HG02943 (cell line): ENCODE measurements around the gene PAQR5.
"Not testable (repeated sequence)": the region's sequence is repeated elsewhere in the genome, so short reads cannot be mapped to it uniquely, and the experiment has no call there.

ENCODE experiments used
- ATAC-seq: cut with Tn5 transposase; IDR thresholded peaks from one replicate; pipeline ENCODE4 v1.9.1; 2021; ENCODE audit warnings: mild to moderate bottlenecking, low read depth, moderate library complexity; ENCODE audit not compliant: unreplicated experiment

Gene PAQR5, protein sequence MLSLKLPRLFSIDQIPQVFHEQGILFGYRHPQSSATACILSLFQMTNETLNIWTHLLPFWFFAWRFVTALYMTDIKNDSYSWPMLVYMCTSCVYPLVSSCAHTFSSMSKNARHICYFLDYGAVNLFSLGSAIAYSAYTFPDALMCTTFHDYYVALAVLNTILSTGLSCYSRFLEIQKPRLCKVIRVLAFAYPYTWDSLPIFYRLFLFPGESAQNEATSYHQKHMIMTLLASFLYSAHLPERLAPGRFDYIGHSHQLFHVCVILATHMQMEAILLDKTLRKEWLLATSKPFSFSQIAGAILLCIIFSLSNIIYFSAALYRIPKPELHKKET

GRCh38 chr15:69298697-69299441 lies at the start of gene PAQR5:
PAQR5 (plus strand) TSS chr15:69298912; CDS start chr15:69360081, 61,169 bp downstream.
- ATAC-seq = no peak

GRCh38 chr15:69253156-69253555 lies 45.6 kb upstream of the PAQR5 start:
- ATAC-seq = no peak

GRCh38 chr15:69265347-69265955 lies 33.3 kb upstream of the PAQR5 start:
- ATAC-seq = no peak

DNA sequence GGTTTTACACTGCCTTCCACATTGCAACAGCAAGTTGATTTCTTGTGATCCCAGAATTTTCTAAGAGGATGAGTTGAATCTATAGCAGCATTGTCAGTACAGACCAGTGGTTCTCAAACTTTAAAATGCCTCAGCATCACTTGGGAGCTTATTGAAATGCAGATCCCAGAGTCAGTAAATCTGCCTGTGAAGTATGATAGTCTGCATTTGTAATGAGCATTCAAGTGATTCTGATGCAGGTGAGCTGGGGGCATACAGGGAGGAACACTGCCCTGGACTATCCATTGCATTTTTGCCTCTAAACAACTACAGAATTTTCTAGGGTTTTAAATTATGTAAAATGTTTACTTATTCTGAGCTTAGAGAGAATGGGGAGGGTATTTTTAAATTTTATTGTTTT lies 27.5 kb upstream of the PAQR5 start:
- no peak for ATAC-seq

- no peak for ATAC-seq
Measured at GRCh38 chr15:69272139-69272538, 26.6 kb upstream of the PAQR5 start.

- ATAC-seq = no peak
Measured at GRCh38 chr15:69272891-69273290, 25.8 kb upstream of the PAQR5 start.

DNA sequence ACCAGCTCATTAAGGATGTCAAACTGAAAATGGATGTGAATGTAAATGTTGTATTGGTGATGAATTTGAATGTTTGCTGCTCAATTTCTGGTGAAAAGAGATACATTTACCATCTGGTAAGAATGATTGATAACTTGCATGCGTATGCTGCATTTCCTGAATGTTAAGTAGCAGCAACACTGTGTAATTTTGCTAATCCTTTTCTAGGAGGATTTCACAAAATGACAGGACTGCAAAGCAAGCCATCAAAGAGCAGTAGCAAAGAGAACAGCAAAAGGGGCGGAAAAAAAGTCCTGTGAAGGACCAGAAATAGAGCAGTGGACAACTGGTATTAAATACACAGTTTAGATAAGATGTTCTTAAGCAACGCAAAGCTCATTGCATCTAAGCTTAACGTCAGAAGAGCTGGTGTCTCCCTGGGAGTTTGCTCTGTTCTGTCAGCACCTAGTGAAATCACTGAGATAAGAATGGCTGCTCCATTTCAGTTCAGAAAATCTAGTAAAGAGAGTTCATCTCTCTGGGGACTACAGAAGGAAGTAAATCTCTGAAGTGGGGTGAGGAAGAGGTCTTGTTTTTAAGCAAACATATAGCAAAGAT lies 23.5 kb upstream of the PAQR5 start:
- no peak for ATAC-seq

DNA sequence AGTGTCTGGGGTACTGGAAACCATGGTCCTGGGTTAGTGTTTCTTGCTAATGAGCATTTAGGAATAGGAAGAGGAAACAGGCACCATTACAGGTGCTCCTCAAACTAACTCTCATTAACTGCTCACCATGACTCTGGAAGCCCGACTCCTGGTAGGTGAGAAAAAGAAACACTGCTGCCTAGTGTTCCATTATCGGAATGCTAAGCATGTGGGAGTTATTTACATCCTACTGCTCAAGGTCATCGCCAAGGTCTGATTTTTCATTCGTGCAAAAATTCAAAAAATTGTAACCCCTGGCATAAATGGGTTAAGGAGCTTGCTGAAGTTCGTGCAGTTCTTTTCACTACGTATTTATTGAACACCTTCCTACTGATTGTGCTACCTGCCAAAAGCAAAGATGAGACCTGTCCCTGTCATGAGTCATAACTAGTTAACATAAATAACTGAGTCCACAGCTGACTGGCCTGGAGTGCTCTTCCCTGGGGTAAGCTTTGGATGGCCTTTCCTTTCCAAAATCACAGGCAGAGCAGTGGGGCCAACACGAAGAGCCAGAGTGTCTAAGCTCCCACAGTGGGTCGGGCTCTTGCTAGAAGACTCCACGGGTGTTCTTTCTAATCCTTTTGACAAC lies 22.7 kb upstream of the PAQR5 start:
- ATAC-seq = no peak

- no peak for ATAC-seq
Measured at GRCh38 chr15:69277316-69277715, 21.4 kb upstream of the PAQR5 start.

- ATAC-seq = no peak
Measured at GRCh38 chr15:69279636-69280035, 19.1 kb upstream of the PAQR5 start.

- ATAC-seq = no peak
Measured at GRCh38 chr15:69280783-69281182, 17.9 kb upstream of the PAQR5 start.

DNA sequence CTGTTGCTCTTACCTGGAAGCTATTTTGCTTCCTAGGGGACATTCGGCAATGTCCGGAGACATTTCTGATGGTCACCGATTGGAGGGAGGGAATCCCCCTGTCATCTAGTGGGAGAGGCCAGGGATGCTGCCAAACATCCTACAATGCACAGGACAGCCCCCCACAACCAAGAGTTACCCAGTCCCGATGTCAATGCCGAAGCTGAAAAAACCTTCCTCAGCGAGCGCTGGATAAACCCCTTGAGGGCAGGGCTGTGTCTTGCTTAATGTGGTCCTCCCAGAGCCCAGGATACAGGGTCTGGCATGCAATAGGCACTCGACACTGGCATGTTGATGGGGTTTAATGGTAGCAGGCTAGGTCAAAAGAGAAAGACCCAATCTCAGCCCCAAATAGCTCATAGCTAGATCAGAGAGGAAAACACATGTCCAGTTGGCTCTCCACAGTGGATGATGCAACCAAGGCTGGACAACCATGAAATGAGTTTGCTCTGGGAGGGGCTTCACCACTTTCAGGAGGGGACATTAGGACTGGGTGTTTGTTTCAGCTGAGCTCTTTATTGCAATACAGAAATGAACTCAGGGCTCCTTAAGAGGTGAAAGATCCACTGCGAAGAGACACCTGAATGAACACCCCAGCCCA lies 16.5 kb upstream of the PAQR5 start:
- ATAC-seq = no peak

GRCh38 chr15:69285834-69286233 lies 12.9 kb upstream of the PAQR5 start:
- ATAC-seq = no peak

DNA sequence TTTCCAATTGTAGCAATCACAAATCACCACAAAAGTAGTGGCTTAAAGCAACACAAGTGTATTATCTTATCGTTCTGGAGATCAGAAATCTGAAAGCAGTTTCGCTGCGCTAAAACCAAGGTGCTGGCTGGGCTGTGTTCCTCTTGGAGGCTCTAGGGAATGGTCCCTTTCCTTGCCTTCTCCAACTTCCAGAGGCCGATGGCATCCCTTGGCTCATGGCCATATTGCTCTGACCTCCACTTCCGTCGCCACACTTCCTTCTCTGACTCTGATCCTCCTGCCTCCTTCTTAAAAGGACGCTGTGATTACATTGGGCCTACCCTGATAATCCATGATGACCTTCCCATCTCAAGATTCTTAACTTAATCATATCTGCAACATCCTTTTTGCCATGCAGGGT lies 10.7 kb upstream of the PAQR5 start:
- ATAC-seq = no peak

DNA sequence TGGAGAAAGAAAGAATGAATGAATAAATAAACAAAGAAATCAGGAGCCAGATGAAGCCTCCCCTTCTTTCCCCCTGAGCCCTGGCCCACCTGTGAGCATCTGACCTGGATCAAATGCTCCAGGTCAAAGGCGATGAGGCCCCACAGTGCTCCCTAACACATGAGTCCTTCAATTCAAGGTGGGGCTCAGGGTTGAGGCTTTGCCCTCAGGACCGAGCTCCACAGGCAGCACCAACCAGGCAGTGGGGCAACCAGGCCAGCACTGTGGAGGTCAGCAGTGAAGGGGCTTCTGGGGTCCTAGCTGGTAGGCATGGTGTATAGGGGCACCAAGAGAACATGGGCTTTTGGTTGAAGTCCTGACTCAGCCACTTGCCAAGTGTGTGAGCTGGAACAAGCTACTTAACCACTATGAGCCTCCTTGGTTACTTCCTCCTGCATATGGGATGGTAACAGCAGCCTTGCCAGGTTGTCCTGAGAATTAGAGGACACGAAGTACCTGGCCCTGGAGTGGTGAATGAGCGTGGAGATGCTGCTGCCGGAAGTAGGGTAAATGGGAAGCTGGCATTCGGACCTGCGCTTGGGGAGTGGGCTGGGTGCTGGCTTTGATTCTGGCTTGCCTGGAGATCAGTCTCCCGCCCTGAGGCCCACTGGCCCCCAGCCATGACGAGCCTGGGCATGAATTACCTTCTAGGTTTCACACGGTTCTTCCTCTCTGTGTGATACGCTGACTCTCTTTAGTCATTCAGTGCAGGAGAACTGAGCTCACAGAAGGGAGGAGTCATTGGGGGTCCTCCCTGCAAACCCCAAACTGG lies 10.0 kb upstream of the PAQR5 start:
- ATAC-seq = no peak

GRCh38 chr15:69289342-69290146 lies 9.2 kb upstream of the PAQR5 start:
- ATAC-seq = no peak

- no peak for ATAC-seq
Measured at GRCh38 chr15:69290346-69291164, 8.2 kb upstream of the PAQR5 start.

GRCh38 chr15:69291651-69292050 lies 7.1 kb upstream of the PAQR5 start:
- ATAC-seq = not testable (repeated sequence)
